ENCODE measurements around the gene MGAT4C. TPM values are rescaled to one million over a fixed set of nuclear protein-coding genes. Genes with fewer than 3 reads are reported as not detected.

MGAT4C gene
- total and polyA plus RNA-seq, 12 donors, result under 0.01 to 8.3 (median 0.94) TPM

GRCh38 chr12:86226481-86226880 is 29.7 kb downstream of the MGAT4C start:
- H3K27ac ChIP-seq, result no peak overlapping the region
- DNase-seq, result no peak
- no peak overlapping the region for H3K4me3 ChIP-seq
- H3K4me1 ChIP-seq (replicated peaks in 1 of 2), result peaks cover 0 to 10% of the 10 kb centered on the region in 2 donors
- intact Hi-C loops (cut with DNase I), result no loop called here
- no peak for TF ChIP-seq POLR2A (IDR thresholded peaks at IDR 0.05)
- TF ChIP-seq, protein P1, sequence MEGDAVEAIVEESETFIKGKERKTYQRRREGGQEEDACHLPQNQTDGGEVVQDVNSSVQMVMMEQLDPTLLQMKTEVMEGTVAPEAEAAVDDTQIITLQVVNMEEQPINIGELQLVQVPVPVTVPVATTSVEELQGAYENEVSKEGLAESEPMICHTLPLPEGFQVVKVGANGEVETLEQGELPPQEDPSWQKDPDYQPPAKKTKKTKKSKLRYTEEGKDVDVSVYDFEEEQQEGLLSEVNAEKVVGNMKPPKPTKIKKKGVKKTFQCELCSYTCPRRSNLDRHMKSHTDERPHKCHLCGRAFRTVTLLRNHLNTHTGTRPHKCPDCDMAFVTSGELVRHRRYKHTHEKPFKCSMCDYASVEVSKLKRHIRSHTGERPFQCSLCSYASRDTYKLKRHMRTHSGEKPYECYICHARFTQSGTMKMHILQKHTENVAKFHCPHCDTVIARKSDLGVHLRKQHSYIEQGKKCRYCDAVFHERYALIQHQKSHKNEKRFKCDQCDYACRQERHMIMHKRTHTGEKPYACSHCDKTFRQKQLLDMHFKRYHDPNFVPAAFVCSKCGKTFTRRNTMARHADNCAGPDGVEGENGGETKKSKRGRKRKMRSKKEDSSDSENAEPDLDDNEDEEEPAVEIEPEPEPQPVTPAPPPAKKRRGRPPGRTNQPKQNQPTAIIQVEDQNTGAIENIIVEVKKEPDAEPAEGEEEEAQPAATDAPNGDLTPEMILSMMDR (IDR thresholded peaks at IDR 0.05), result no peak
- H3K27me3 ChIP-seq, result no peaks in the 10 kb centered on the region
- no peaks in the 10 kb centered on the region for H3K36me3 ChIP-seq (replicated peaks in 1 of 2)
- WGBS, 4 donors, result 78 to 88% (median 82%) methylated on average over 3 of the region's 3 CpGs
- H3K9me3 ChIP-seq (replicated peaks in 1 of 3), result no peaks in the 10 kb centered on the region

GRCh38 chr12:86216591-86216990 is 39.6 kb downstream of the MGAT4C start:
- intact Hi-C loops (cut with DNase I), result no loop called here
- TF ChIP-seq, protein P1 (IDR thresholded peaks at IDR 0.05), result no peak
- TF ChIP-seq POLR2A (IDR thresholded peaks at IDR 0.05), result no peak
- Histone ChIP-seq H3K27ac (no peak overlapping the region), H3K36me3 (replicated peaks in 1 of 2) (no peaks in the 10 kb centered on the region), H3K27me3 (no peaks in the 10 kb centered on the region), H3K4me3 (no peak overlapping the region), H3K9me3 (replicated peaks in 1 of 3) (no peaks in the 10 kb centered on the region), H3K4me1 (replicated peaks in 1 of 2) (no peaks in the 10 kb centered on the region)
- WGBS, 4 donors, result 30 to 42% (median 36%) methylated on average over 2 of the region's 2 CpGs
- DNase-seq, result no peak

DNA sequence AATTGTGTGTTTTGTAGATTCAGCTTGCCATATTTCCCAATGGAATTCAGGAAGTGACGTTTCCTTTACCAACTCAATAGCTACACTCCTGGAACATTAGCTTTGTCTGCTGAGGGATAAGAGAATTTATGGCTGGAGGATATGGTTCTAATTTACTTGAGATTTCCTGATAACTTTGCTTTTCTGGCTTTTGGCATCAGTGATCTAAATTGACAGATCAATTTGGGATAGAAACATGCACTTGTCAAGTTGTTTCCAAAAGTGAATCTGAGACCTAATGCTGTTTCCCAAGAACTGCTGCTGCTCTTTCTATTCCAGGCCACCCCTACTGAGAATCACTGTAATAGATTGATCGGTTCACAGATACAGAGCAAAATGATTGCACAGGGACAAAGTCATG is 43.2 kb downstream of the MGAT4C start:
- 71 to 82% (median 72%) methylated on average over 2 of the region's 2 CpGs for WGBS, 4 donors

GRCh38 chr12:86198696-86199444 is 57.3 kb downstream of the MGAT4C start:
- Histone ChIP-seq H3K9me3 (replicated peaks in 1 of 3) (no peaks in the 10 kb centered on the region), H3K27ac (no peak overlapping the region), H3K36me3 (replicated peaks in 1 of 2) (no peaks in the 10 kb centered on the region), H3K27me3 (no peaks in the 10 kb centered on the region), H3K4me1 (replicated peaks in 1 of 2) (no peaks in the 10 kb centered on the region), H3K4me3 (no peak overlapping the region)
- no peak for TF ChIP-seq POLR2A (IDR thresholded peaks at IDR 0.05)
- WGBS, 4 donors, result 51 to 69% (median 66%) methylated on average over 4 of the region's 4 CpGs
- intact Hi-C loops (cut with DNase I), result no loop called here
- DNase-seq, result no peak

More for the DNA sequence above, 43.2 kb downstream of the MGAT4C start:
- intact Hi-C loops (cut with DNase I), result no loop called here
- no peak overlapping the region for H3K27ac ChIP-seq
- no peak for DNase-seq
- TF ChIP-seq, protein P1 (IDR thresholded peaks at IDR 0.05), result no peak
- TF ChIP-seq POLR2A (IDR thresholded peaks at IDR 0.05), result no peak
- no peaks in the 10 kb centered on the region for H3K36me3 ChIP-seq (replicated peaks in 1 of 2)
- no peaks in the 10 kb centered on the region for H3K4me1 ChIP-seq (replicated peaks in 1 of 2)
- H3K4me3 ChIP-seq, result no peak overlapping the region
- H3K9me3 ChIP-seq (replicated peaks in 1 of 3), result no peaks in the 10 kb centered on the region
- H3K27me3 ChIP-seq, result no peaks in the 10 kb centered on the region

DNA sequence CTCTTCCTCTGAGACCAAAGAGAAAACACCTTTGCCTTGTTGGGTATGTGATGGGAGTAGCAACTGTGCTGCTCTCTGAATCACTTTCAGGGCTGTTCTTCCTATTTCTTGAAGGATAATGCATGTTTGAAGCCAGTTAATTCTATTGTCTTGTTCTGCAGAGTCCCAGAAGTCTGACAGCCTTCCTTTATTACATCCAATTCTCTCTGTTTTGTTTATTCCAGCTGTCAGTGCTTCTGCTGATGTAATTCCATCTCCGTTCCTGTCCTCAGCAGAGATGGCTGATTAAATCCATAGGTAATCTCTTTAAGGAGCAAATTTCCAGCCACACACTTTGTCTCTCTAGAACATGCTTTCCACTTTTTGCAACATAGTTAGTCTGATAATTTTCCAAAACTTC is 59.7 kb downstream of the MGAT4C start:
- Histone ChIP-seq H3K9me3 (replicated peaks in 1 of 3) (no peaks in the 10 kb centered on the region), H3K36me3 (replicated peaks in 1 of 2) (no peaks in the 10 kb centered on the region), H3K4me3 (no peak overlapping the region), H3K4me1 (replicated peaks in 1 of 2) (no peaks in the 10 kb centered on the region), H3K27me3 (no peaks in the 10 kb centered on the region), H3K27ac (no peak overlapping the region)
- DNase-seq, result no peak
- 57 to 75% (median 65%) methylated on average over 1 of the region's 1 CpG for WGBS, 4 donors
- intact Hi-C loops (cut with DNase I), result no loop called here
- no peak for TF ChIP-seq POLR2A (IDR thresholded peaks at IDR 0.05)
- TF ChIP-seq, protein P1 (IDR thresholded peaks at IDR 0.05), result no peak

Measured in adrenal gland (tissue), 12 donors.